Measurements from ENCODE around the gene UNC79. TPM values are rescaled to one million over a fixed set of nuclear protein-coding genes. Genes with fewer than 3 reads are reported as not detected.
A peak's percentile ranks its signal among the peaks of the same experiment; 100 is the strongest.

UNC79 gene
- total RNA-seq, 1 experiment from 2014 or later, result not detected

DNA sequence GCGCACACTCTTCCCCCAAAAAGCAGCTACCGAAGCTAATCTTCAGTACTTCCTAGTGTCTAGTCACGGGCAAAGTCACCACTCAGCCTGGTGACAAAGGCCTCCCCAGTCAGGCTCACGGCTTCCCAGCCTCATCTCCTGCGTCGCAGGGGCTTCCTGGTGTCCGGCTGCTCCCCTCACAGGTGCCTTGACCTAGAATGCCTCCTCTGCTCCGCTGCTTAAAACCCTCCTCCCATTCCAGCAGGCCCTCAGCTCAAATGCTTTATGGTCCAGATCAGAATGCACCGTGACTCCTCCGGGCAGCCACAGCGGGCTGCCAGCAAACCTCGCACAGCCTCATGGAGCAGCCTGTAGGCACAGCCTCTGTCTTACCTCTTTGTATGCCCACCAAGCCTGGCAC lies 304.5 kb downstream of the UNC79 start:
- intact Hi-C loops (cut with micrococcal nuclease; ENCODE audit: unreplicated experiment), result loop anchor here (10.0 kb wide), 1 partner anchor 160 kb away; no protein-coding TSS in a partner anchor
- TF ChIP-seq, protein P1, sequence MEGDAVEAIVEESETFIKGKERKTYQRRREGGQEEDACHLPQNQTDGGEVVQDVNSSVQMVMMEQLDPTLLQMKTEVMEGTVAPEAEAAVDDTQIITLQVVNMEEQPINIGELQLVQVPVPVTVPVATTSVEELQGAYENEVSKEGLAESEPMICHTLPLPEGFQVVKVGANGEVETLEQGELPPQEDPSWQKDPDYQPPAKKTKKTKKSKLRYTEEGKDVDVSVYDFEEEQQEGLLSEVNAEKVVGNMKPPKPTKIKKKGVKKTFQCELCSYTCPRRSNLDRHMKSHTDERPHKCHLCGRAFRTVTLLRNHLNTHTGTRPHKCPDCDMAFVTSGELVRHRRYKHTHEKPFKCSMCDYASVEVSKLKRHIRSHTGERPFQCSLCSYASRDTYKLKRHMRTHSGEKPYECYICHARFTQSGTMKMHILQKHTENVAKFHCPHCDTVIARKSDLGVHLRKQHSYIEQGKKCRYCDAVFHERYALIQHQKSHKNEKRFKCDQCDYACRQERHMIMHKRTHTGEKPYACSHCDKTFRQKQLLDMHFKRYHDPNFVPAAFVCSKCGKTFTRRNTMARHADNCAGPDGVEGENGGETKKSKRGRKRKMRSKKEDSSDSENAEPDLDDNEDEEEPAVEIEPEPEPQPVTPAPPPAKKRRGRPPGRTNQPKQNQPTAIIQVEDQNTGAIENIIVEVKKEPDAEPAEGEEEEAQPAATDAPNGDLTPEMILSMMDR (IDR thresholded peaks at IDR 0.05; ENCODE audit: unreplicated experiment), result no peak
- H3K27me3 Mint-ChIP-seq (ENCODE audit: unreplicated experiment), result peaks cover 81% of the 10 kb centered on the region
- H3K27ac Mint-ChIP-seq (ENCODE audit: unreplicated experiment), result no peak overlapping the region
- H3K4me1 Mint-ChIP-seq (ENCODE audit: low read depth, unreplicated experiment), result no peaks in the 10 kb centered on the region
- no peak for DNase-seq
- no peak overlapping the region for H3K4me3 Mint-ChIP-seq (ENCODE audit: low read depth, unreplicated experiment)
- no TSS peak for BruUV-seq (replicated peaks)
- H3K9me3 Mint-ChIP-seq (ENCODE audit: low read depth, unreplicated experiment), result no peaks in the 10 kb centered on the region
- peaks cover 3% of the 10 kb centered on the region for H3K36me3 Mint-ChIP-seq (ENCODE audit: insufficient read depth, unreplicated experiment)
- CTCF ChIA-PET, result no interaction called here

DNA sequence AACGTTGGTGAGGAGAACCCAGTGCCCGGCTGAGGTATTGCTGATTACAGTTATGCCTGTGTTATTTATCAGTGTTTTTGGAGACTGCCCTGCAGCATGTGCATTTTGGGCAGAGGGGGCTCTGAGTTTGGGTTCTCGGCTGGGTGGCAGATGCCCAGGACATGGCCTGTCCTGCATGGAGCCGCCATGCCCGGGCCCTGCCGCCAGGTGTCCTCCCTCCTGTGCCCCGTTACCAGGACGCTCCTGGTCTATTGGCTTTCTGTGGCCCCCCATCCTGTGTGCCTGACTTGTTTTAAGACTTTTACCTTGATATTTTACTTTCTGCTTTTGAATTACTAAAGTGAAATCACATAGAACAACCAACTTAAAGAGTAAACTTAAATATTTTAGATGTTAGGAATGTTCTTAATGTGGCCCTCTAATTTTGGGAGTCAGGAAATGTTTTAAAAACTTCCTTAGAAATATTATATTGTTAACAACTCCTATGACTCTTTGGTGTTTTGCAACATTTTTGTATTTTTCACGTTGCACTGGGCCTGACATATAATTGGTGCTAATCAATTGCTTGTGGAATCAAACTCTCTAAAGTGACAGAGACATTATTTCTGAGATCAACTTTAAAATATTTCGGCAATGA lies 305.8 kb downstream of the UNC79 start:
- Mint-ChIP-seq H3K27ac (ENCODE audit: unreplicated experiment) (no peak overlapping the region), H3K9me3 (ENCODE audit: low read depth, unreplicated experiment) (no peaks in the 10 kb centered on the region), H3K36me3 (ENCODE audit: insufficient read depth, unreplicated experiment) (peaks cover 3% of the 10 kb centered on the region), H3K4me1 (ENCODE audit: low read depth, unreplicated experiment) (no peaks in the 10 kb centered on the region), H3K27me3 (ENCODE audit: unreplicated experiment) (peaks cover 80% of the 10 kb centered on the region), H3K4me3 (ENCODE audit: low read depth, unreplicated experiment) (no peak overlapping the region)
- no TSS peak for BruUV-seq (replicated peaks)
- CTCF ChIA-PET, result no interaction called here
- DNase-seq, result peak; percentile 49
- intact Hi-C loops (cut with micrococcal nuclease; ENCODE audit: unreplicated experiment), result loop anchor here (10.0 kb wide), 1 partner anchor 158 kb away; no protein-coding TSS in a partner anchor
- TF ChIP-seq, protein P1 (IDR thresholded peaks at IDR 0.05; ENCODE audit: unreplicated experiment), result peak; percentile 22

DNA sequence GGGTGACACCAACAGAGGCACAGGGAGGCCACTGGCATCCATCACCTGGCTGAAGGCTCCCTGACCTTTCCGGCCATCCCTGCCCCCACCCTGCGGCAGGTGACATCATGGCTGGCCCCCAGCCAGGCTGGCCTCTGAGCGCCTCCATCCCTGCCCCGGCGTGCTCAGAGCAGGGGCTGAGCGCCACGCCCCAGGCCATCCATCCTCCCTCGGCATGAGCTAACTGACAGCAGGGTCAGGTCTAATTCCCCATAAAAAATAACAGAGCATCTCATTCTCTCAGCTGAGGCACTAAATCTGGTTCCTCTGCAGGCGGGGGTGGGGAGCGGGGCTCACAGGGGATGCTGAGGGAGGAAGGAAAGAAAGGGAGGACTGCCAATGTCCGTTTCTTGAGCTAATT lies 306.9 kb downstream of the UNC79 start:
- intact Hi-C loops (cut with micrococcal nuclease; ENCODE audit: unreplicated experiment), result loop anchor here (10.0 kb wide), 1 partner anchor 157 kb away; no protein-coding TSS in a partner anchor
- Mint-ChIP-seq H3K4me3 (ENCODE audit: low read depth, unreplicated experiment) (no peak overlapping the region), H3K4me1 (ENCODE audit: low read depth, unreplicated experiment) (no peaks in the 10 kb centered on the region), H3K27ac (ENCODE audit: unreplicated experiment) (no peak overlapping the region), H3K27me3 (ENCODE audit: unreplicated experiment) (peaks cover 90% of the 10 kb centered on the region), H3K36me3 (ENCODE audit: insufficient read depth, unreplicated experiment) (peaks cover 3% of the 10 kb centered on the region), H3K9me3 (ENCODE audit: low read depth, unreplicated experiment) (no peaks in the 10 kb centered on the region)
- TF ChIP-seq, protein P1 (IDR thresholded peaks at IDR 0.05; ENCODE audit: unreplicated experiment), result no peak
- DNase-seq, result no peak
- BruUV-seq (replicated peaks), result no TSS peak
- CTCF ChIA-PET, result interaction anchor here (0.6 kb wide), 1 partner anchor 341 kb away, joined by 3 read pairs; no protein-coding TSS in a partner anchor

DNA sequence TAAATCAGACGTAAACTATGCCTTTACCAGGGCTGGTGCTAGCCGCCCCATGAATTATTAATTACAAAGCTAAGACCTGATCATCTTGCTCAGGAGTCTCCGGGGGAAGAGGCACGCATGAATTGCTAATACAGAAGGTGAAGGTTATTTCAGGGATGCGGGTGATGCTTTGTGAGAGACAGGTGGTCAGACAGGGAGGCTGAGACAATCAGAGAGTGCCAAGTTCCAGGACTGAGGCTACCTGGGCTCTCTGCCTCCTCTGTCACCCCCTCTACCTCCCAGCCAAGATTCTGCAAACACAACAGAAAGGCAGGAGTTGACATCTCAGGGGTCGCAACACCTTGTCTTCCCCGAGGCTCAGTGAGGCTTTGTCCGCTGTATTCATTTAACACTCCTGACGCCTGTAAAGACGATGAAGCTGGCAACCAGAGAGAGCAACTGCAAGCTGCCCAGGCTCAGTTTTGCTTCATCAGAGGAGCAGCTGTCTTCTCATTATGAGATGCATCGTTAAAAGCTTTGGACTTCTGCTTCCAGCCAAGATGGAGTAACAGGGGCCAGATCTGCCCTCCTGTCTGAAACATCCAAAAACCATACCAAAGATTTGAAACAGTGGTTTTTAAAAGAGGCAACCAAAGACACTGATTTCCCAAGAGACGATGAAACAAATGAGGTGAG lies 311.0 kb downstream of the UNC79 start:
- intact Hi-C loops (cut with micrococcal nuclease; ENCODE audit: unreplicated experiment), result no loop called here
- TF ChIP-seq, protein P1 (IDR thresholded peaks at IDR 0.05; ENCODE audit: unreplicated experiment), result no peak
- Mint-ChIP-seq H3K4me1 (ENCODE audit: low read depth, unreplicated experiment) (no peaks in the 10 kb centered on the region), H3K27me3 (ENCODE audit: unreplicated experiment) (peaks cover 79% of the 10 kb centered on the region), H3K36me3 (ENCODE audit: insufficient read depth, unreplicated experiment) (no peaks in the 10 kb centered on the region), H3K27ac (ENCODE audit: unreplicated experiment) (no peak overlapping the region), H3K9me3 (ENCODE audit: low read depth, unreplicated experiment) (no peaks in the 10 kb centered on the region), H3K4me3 (ENCODE audit: low read depth, unreplicated experiment) (no peak overlapping the region)
- CTCF ChIA-PET, result no interaction called here
- no TSS peak for BruUV-seq (replicated peaks)
- DNase-seq, result no peak
